ENCODE results near the gene SMARCAL1. TPM values are rescaled to one million over a fixed set of nuclear protein-coding genes. Genes with fewer than 3 reads are reported as not detected.

Gene SMARCAL1
- total and polyA plus RNA-seq, 2 of the 13 experiments (the other 11 are each of a cell fraction or from before 2014, with no cell fraction given) = 12.7 to 21.3 TPM

DNA sequence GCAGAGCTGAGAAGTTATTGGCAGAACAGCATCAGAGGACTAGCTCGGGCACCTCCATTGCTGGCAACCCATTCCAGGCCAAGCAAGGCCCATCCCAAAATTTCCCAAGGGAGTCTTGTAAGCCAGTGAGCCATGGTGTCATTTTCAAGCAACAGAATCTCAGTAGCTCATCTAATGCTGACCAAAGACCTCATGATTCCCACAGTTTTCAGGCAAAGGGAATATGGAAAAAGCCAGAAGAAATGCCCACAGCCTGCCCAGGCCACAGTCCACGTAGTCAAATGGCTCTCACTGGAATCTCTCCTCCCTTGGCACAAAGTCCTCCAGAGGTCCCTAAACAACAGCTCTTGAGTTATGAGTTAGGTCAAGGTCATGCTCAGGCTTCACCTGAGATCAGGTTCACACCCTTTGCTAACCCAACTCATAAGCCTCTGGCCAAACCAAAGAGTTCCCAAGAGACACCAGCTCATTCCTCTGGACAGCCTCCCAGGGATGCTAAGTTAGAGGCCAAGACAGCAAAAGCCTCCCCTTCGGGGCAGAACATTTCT, 2.6 kb downstream of the SMARCAL1 start (continued):
- peak; percentile 45; the same call in 1 of the 2 replicates for TF ChIP-seq ISL2 (CRISPR knock-in tag; IDR thresholded peaks at IDR 0.05)
- TF ChIP-seq ZSCAN21 (CRISPR knock-in tag; IDR thresholded peaks at IDR 0.05; ENCODE audit: borderline replicate concordance) = no peak
- TF ChIP-seq GZF1 (CRISPR knock-in tag; IDR thresholded peaks at IDR 0.05) = no peak
- TF ChIP-seq AGO2 (optimal IDR thresholded peaks at IDR 0.05; ENCODE audit: low read depth, low read length) = no peak
- peak; percentile 59 to 67; a peak in 2 of 4 replicates for TF ChIP-seq NR2F1 (CRISPR knock-in tag; IDR thresholded peaks at IDR 0.05)
- no peak for TF ChIP-seq MED13 (CRISPR knock-in tag; IDR thresholded peaks at IDR 0.05)
- TF ChIP-seq ZNF570 (CRISPR knock-in tag; IDR thresholded peaks at IDR 0.05; ENCODE audit: borderline replicate concordance) = no peak
- no peak for TF ChIP-seq HMGA1 (CRISPR knock-in tag; conservative IDR thresholded peaks at IDR 0.05)
- TF ChIP-seq, protein P1, sequence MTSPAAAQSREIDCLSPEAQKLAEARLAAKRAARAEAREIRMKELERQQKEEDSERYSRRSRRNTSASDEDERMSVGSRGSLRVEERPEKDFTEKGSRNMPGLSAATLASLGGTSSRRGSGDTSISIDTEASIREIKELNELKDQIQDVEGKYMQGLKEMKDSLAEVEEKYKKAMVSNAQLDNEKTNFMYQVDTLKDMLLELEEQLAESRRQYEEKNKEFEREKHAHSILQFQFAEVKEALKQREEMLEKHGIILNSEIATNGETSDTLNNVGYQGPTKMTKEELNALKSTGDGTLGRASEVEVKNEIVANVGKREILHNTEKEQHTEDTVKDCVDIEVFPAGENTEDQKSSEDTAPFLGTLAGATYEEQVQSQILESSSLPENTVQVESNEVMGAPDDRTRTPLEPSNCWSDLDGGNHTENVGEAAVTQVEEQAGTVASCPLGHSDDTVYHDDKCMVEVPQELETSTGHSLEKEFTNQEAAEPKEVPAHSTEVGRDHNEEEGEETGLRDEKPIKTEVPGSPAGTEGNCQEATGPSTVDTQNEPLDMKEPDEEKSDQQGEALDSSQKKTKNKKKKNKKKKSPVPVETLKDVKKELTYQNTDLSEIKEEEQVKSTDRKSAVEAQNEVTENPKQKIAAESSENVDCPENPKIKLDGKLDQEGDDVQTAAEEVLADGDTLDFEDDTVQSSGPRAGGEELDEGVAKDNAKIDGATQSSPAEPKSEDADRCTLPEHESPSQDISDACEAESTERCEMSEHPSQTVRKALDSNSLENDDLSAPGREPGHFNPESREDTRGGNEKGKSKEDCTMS (CRISPR knock-in tag; conservative IDR thresholded peaks at IDR 0.05) = no peak
- TF ChIP-seq, protein P2, sequence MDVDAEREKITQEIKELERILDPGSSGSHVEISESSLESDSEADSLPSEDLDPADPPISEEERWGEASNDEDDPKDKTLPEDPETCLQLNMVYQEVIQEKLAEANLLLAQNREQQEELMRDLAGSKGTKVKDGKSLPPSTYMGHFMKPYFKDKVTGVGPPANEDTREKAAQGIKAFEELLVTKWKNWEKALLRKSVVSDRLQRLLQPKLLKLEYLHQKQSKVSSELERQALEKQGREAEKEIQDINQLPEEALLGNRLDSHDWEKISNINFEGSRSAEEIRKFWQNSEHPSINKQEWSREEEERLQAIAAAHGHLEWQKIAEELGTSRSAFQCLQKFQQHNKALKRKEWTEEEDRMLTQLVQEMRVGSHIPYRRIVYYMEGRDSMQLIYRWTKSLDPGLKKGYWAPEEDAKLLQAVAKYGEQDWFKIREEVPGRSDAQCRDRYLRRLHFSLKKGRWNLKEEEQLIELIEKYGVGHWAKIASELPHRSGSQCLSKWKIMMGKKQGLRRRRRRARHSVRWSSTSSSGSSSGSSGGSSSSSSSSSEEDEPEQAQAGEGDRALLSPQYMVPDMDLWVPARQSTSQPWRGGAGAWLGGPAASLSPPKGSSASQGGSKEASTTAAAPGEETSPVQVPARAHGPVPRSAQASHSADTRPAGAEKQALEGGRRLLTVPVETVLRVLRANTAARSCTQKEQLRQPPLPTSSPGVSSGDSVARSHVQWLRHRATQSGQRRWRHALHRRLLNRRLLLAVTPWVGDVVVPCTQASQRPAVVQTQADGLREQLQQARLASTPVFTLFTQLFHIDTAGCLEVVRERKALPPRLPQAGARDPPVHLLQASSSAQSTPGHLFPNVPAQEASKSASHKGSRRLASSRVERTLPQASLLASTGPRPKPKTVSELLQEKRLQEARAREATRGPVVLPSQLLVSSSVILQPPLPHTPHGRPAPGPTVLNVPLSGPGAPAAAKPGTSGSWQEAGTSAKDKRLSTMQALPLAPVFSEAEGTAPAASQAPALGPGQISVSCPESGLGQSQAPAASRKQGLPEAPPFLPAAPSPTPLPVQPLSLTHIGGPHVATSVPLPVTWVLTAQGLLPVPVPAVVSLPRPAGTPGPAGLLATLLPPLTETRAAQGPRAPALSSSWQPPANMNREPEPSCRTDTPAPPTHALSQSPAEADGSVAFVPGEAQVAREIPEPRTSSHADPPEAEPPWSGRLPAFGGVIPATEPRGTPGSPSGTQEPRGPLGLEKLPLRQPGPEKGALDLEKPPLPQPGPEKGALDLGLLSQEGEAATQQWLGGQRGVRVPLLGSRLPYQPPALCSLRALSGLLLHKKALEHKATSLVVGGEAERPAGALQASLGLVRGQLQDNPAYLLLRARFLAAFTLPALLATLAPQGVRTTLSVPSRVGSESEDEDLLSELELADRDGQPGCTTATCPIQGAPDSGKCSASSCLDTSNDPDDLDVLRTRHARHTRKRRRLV (CRISPR knock-in tag; IDR thresholded peaks at IDR 0.05) = no peak
- TF ChIP-seq, protein P3, sequence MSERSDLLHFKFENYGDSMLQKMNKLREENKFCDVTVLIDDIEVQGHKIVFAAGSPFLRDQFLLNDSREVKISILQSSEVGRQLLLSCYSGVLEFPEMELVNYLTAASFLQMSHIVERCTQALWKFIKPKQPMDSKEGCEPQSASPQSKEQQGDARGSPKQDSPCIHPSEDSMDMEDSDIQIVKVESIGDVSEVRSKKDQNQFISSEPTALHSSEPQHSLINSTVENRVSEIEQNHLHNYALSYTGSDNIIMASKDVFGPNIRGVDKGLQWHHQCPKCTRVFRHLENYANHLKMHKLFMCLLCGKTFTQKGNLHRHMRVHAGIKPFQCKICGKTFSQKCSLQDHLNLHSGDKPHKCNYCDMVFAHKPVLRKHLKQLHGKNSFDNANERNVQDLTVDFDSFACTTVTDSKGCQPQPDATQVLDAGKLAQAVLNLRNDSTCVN (CRISPR knock-in tag; IDR thresholded peaks at IDR 0.05; ENCODE audit: borderline replicate concordance) = no peak
- TF ChIP-seq JUNB (CRISPR knock-in tag; IDR thresholded peaks at IDR 0.05; ENCODE audit: borderline replicate concordance) = no peak
- no peak for TF ChIP-seq PCBP1 (IDR thresholded peaks at IDR 0.05; ENCODE audit: borderline replicate concordance, low read depth, low read length)
- TF ChIP-seq CHCHD3 (CRISPR knock-in tag; IDR thresholded peaks at IDR 0.05) = no peak
- TF ChIP-seq ATF1 (CRISPR knock-in tag; IDR thresholded peaks at IDR 0.05) = no peak
- no peak for TF ChIP-seq ZNF556 (CRISPR knock-in tag; IDR thresholded peaks at IDR 0.05; ENCODE audit: borderline replicate concordance)
- TF ChIP-seq ZFP90 (CRISPR knock-in tag; IDR thresholded peaks at IDR 0.05; ENCODE audit: borderline replicate concordance) = no peak
- TF ChIP-seq, protein P4, sequence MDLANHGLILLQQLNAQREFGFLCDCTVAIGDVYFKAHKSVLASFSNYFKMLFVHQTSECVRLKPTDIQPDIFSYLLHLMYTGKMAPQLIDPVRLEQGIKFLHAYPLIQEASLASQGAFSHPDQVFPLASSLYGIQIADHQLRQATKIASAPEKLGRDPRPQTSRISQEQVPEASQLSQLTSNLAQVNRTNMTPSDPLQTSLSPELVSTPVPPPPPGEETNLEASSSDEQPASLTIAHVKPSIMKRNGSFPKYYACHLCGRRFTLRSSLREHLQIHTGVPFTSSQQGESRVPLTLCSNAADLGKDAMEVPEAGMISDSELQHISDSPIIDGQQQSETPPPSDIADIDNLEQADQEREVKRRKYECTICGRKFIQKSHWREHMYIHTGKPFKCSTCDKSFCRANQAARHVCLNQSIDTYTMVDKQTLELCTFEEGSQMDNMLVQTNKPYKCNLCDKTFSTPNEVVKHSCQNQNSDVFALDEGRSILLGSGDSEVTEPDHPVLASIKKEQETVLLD (CRISPR knock-in tag; IDR thresholded peaks at IDR 0.05; ENCODE audit: low read depth) = no peak
- no peak for TF ChIP-seq TAF1 (CRISPR knock-in tag; IDR thresholded peaks at IDR 0.05)
- no peak for TF ChIP-seq ZNF749 (CRISPR knock-in tag; IDR thresholded peaks at IDR 0.05; ENCODE audit: borderline replicate concordance)
